Peyer's patch (tissue), 4 donors: ENCODE data around the gene WHRN.

Experiments
- CTCF ChIP-seq, 6 experiments: fragments of 450-650 bp in 4 of 6; fragments of 200-600 bp in 2 of 6; sonication (generic) in 1 of 6; IDR thresholded peaks; one replicate each; pipeline ENCODE4 v1.5.1; 2017 to 2019; ENCODE audit warnings: antibody characterized with exemption in 6 of 6, mild to moderate bottlenecking in 3 of 6, moderate library complexity in 1 of 6
- POLR2A ChIP-seq, 2 donors: fragments of 450-650 bp; IDR thresholded peaks; one replicate each; pipeline ENCODE4 v1.5.1; 2017; ENCODE audit warnings: antibody characterized with exemption in 2 of 2, mild to moderate bottlenecking in 2 of 2, moderate library complexity in 2 of 2

DNA sequence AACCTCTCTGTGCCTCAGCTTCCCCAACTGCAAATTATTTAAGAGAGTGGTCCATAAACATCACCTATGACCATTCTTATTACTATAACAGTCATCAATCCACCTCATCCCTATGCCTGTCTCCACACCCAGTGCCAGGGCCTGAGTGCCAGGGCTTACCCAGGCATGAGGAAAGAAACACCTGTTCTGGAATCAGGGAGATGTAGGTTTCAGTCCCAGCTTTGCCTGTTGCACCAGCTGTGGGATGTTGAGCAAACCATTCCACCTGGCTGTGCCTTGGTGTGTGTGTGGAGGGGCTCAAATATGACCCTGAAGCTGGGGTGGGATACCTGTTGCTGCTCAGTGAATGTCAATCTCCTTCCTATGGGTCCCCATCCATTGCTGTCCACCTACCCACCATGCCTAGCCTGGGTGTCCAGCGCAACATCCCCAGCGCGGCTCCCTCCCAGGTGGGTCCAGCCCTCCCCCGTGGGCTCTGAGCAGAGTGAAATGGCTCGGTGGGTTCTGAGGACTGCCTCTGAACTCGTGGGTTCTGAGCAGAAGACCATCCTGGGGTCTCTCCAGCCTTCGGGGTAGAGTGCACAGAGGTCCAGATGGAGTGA, 133.8 kb downstream of the WHRN start:
- no peak for TF ChIP-seq CTCF (IDR thresholded peaks at IDR 0.05)
- TF ChIP-seq POLR2A (IDR thresholded peaks at IDR 0.05): no peak
